ENCODE results near the gene PKLR. TPM values are rescaled to one million over a fixed set of nuclear protein-coding genes. Genes with fewer than 3 reads are reported as not detected.

Gene PKLR
- polyA plus RNA-seq, 1 of the 3 experiments (the other 2 are of a cell fraction), result not detected

DNA sequence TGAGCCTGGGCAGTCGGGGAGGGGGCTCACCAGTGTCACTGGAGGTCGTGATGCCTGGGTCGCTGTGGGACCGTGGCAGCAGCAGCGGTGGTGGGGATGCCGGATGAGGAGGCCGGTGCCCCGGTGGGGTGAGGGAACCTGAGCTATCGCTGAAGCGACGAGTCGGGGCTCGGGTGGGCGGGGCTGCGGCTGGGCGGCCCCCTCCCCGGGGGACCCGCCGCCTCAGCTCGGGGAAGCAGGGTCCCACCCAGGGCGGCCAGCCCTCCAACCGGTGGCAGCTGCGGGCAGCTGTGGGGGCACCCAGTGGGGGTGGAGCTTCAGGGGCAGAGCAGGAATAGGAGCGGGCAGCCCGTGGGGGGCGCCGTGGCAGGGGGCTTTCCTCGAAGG, 51.0 kb downstream of the PKLR start:
- Histone ChIP-seq H3K79me2 (ENCODE audit: insufficient read depth) (peaks cover 23% of the 10 kb centered on the region), H3K36me3 (replicated peaks in 1 of 2; ENCODE audit: control insufficient read depth in 1 of 2, insufficient read depth in 2 of 2, low read length in 1 of 2) (peaks cover 9 to 26% of the 10 kb centered on the region in 2 experiments), H3K9ac (no peak overlapping the region), H3K27me3 (ENCODE audit: insufficient read depth) (no peaks in the 10 kb centered on the region), H3F3A (replicated peaks; ENCODE audit: insufficient read depth) (peaks cover 21% of the 10 kb centered on the region), H3K4me3 (ENCODE audit: low read depth in 2 of 2, low read length in 1 of 2) (no peak overlapping the region; a peak in 1 of 4 replicates), H3K4me2 (no peak overlapping the region), H3K9me3 (no peaks in the 10 kb centered on the region), H3K4me1 (ENCODE audit: control insufficient read depth in 1 of 2, insufficient read depth in 2 of 2, low read depth in 1 of 2, low read length in 1 of 2) (peaks cover 0 to 16% of the 10 kb centered on the region in 2 experiments; a peak in 2 of 4 replicates), H3K27ac (ENCODE audit: low read depth in 2 of 2, low read length in 1 of 2) (no peak overlapping the region; a peak in 1 of 4 replicates), H4K20me1 (ENCODE audit: insufficient read depth) (no peaks in the 10 kb centered on the region), H2AFZ (ENCODE audit: low read depth) (no peak overlapping the region), H3K9me2 (no peaks in the 10 kb centered on the region)
- ChIA-PET CTCF (interaction anchor here (0.6 to 13.3 kb wide), 55 partner anchors 9 to 870 kb away, joined by 3 to 184 read pairs (median 5); partner anchors contain the start of genes CLK2, FDPS, HCN3 and KRTCAP2), POLR2A (interaction anchor here (1.8 to 2.9 kb wide), 2 partner anchors 12 to 23 kb away, joined by 5 to 11 read pairs; partner anchors contain the start of gene SCAMP3)
- no peak for DNase-seq
- 82% methylated on average over 11 of the region's 28 CpGs for WGBS (ENCODE audit: low lambda C conversion rate)
- TF ChIP-seq TCF12 (IDR thresholded peaks at IDR 0.05) (no peak), RXRA (IDR thresholded peaks at IDR 0.05; ENCODE audit: borderline replicate concordance, low read depth) (no peak), EP300 (IDR thresholded peaks at IDR 0.05; ENCODE audit: borderline replicate concordance in 1 of 2, low read depth in 1 of 2, low read length in 1 of 2) (no peak), RFX5 (IDR thresholded peaks at IDR 0.05; ENCODE audit: low read length) (no peak), MEF2A (IDR thresholded peaks at IDR 0.05; ENCODE audit: borderline replicate concordance, low read depth) (no peak), SMC3 (IDR thresholded peaks at IDR 0.05; ENCODE audit: low read depth, low read length) (no peak), ELF1 (IDR thresholded peaks at IDR 0.05) (no peak), FOXM1 (IDR thresholded peaks at IDR 0.05; ENCODE audit: low read depth) (no peak)
- TF ChIP-seq, protein P1, sequence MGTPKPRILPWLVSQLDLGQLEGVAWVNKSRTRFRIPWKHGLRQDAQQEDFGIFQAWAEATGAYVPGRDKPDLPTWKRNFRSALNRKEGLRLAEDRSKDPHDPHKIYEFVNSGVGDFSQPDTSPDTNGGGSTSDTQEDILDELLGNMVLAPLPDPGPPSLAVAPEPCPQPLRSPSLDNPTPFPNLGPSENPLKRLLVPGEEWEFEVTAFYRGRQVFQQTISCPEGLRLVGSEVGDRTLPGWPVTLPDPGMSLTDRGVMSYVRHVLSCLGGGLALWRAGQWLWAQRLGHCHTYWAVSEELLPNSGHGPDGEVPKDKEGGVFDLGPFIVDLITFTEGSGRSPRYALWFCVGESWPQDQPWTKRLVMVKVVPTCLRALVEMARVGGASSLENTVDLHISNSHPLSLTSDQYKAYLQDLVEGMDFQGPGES (IDR thresholded peaks at IDR 0.05; ENCODE audit: low read depth, low read length), result no peak
- TF ChIP-seq, protein P2, sequence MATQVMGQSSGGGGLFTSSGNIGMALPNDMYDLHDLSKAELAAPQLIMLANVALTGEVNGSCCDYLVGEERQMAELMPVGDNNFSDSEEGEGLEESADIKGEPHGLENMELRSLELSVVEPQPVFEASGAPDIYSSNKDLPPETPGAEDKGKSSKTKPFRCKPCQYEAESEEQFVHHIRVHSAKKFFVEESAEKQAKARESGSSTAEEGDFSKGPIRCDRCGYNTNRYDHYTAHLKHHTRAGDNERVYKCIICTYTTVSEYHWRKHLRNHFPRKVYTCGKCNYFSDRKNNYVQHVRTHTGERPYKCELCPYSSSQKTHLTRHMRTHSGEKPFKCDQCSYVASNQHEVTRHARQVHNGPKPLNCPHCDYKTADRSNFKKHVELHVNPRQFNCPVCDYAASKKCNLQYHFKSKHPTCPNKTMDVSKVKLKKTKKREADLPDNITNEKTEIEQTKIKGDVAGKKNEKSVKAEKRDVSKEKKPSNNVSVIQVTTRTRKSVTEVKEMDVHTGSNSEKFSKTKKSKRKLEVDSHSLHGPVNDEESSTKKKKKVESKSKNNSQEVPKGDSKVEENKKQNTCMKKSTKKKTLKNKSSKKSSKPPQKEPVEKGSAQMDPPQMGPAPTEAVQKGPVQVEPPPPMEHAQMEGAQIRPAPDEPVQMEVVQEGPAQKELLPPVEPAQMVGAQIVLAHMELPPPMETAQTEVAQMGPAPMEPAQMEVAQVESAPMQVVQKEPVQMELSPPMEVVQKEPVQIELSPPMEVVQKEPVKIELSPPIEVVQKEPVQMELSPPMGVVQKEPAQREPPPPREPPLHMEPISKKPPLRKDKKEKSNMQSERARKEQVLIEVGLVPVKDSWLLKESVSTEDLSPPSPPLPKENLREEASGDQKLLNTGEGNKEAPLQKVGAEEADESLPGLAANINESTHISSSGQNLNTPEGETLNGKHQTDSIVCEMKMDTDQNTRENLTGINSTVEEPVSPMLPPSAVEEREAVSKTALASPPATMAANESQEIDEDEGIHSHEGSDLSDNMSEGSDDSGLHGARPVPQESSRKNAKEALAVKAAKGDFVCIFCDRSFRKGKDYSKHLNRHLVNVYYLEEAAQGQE (IDR thresholded peaks at IDR 0.05; ENCODE audit: low read depth, low read length), result no peak
- TF ChIP-seq, protein P3, sequence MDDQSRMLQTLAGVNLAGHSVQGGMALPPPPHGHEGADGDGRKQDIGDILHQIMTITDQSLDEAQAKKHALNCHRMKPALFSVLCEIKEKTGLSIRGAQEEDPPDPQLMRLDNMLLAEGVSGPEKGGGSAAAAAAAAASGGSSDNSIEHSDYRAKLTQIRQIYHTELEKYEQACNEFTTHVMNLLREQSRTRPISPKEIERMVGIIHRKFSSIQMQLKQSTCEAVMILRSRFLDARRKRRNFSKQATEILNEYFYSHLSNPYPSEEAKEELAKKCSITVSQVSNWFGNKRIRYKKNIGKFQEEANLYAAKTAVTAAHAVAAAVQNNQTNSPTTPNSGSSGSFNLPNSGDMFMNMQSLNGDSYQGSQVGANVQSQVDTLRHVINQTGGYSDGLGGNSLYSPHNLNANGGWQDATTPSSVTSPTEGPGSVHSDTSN (IDR thresholded peaks at IDR 0.05), result no peak
